Upper lobe of left lung (tissue), 6 donors: ENCODE results near the gene INPPL1. TPM values are rescaled to one million over a fixed set of nuclear protein-coding genes. Genes with fewer than 3 reads are reported as not detected.
"Not testable (repeated sequence)": the region's sequence is repeated elsewhere in the genome, so short reads cannot be mapped to it uniquely, and the experiment has no call there.

ENCODE experiments used
- ATAC-seq, 2 donors: fragments of 200-7000 bp; cut with Tn5 transposase; one replicate each; pipeline ENCODE4 v1.9.1; 2022; ENCODE audit warnings: mild to moderate bottlenecking in 2 of 2, moderate library complexity in 2 of 2; ENCODE audit not compliant: low FRiP score in 2 of 2
- DNase-seq, 2 donors: peaks; one replicate each; pipeline ENCODE4 v3.0.0-alpha.2; 2019 to 2020
- H3K27ac ChIP-seq, 4 donors: fragments of 200-600 bp; sonication (generic); one replicate each; pipeline ENCODE4 v1.5.1; 2016 to 2019
- H3K27me3 ChIP-seq, 4 donors: fragments of 200-600 bp; sonication (generic); one replicate each; pipeline ENCODE4 v1.5.1; 2017 to 2019
- H3K36me3 ChIP-seq, 4 donors: fragments of 200-600 bp; sonication (generic); one replicate each; pipeline ENCODE4 v1.5.1; 2016 to 2019
- H3K4me1 ChIP-seq, 4 donors: fragments of 200-600 bp; sonication (generic); one replicate each; pipeline ENCODE4 v1.5.1; 2018 to 2019
- H3K4me3 ChIP-seq, 4 donors: fragments of 200-600 bp; sonication (generic); one replicate each; pipeline ENCODE4 v1.5.1; 2017 to 2019; ENCODE audit warnings: mild to moderate bottlenecking in 2 of 4, moderate library complexity in 1 of 4
- H3K9me3 ChIP-seq, 4 donors: fragments of 200-600 bp; sonication (generic); one replicate each; pipeline ENCODE4 v1.5.1; 2018 to 2019
- EP300 ChIP-seq, 4 donors: sonication (generic); formaldehyde crosslinking; IDR thresholded peaks; one replicate each; pipeline ENCODE4 v1.5.1; 2017; ENCODE audit warnings: antibody characterized with exemption in 4 of 4, control low read depth in 2 of 4
- POLR2A ChIP-seq, 4 donors: fragments of 450-650 bp; IDR thresholded peaks; one replicate each; pipeline ENCODE4 v1.5.1; 2016 to 2017; ENCODE audit warnings: antibody characterized with exemption in 4 of 4, mild to moderate bottlenecking in 2 of 4
- POLR2AphosphoS5 ChIP-seq, 2 donors: sonication (generic); formaldehyde crosslinking; IDR thresholded peaks; one replicate each; pipeline ENCODE4 v1.5.1; 2017; ENCODE audit warnings: antibody characterized with exemption in 2 of 2
- WGBS, 2 donors: methylation state at CpG; one replicate each; pipeline ENCODE4 v1.1.5; 2017 to 2018; 5-methylcytosine and 5-hydroxymethylcytosine counted together
- total RNA-seq, 6 donors: library from RNA; depleted of rRNA in 4 of 6; stranded (reverse); fragments of >200 nt in 4 of 6; gene quantifications; one replicate each; pipeline versions ENCODE4 v1.1.0 to v1.2.1, GENCODE V29; 2016 to 2021
- TF ChIP-seq, protein P1 (sequence below), 6 experiments: fragments of 450-650 bp in 4 of 6; fragments of 200-600 bp in 2 of 6; sonication (generic) in 2 of 6; IDR thresholded peaks; one replicate each; pipeline ENCODE4 v1.5.1; 2016 to 2019; ENCODE audit warnings: antibody characterized with exemption in 6 of 6
- donor health status: DM: no; HTN: no; CAD: no; lungs with moderate emphysema.
- donor health status: DM: no; HTN: yes; CAD: no; lungs with severe emphysema.

The INPPL1 gene, protein sequence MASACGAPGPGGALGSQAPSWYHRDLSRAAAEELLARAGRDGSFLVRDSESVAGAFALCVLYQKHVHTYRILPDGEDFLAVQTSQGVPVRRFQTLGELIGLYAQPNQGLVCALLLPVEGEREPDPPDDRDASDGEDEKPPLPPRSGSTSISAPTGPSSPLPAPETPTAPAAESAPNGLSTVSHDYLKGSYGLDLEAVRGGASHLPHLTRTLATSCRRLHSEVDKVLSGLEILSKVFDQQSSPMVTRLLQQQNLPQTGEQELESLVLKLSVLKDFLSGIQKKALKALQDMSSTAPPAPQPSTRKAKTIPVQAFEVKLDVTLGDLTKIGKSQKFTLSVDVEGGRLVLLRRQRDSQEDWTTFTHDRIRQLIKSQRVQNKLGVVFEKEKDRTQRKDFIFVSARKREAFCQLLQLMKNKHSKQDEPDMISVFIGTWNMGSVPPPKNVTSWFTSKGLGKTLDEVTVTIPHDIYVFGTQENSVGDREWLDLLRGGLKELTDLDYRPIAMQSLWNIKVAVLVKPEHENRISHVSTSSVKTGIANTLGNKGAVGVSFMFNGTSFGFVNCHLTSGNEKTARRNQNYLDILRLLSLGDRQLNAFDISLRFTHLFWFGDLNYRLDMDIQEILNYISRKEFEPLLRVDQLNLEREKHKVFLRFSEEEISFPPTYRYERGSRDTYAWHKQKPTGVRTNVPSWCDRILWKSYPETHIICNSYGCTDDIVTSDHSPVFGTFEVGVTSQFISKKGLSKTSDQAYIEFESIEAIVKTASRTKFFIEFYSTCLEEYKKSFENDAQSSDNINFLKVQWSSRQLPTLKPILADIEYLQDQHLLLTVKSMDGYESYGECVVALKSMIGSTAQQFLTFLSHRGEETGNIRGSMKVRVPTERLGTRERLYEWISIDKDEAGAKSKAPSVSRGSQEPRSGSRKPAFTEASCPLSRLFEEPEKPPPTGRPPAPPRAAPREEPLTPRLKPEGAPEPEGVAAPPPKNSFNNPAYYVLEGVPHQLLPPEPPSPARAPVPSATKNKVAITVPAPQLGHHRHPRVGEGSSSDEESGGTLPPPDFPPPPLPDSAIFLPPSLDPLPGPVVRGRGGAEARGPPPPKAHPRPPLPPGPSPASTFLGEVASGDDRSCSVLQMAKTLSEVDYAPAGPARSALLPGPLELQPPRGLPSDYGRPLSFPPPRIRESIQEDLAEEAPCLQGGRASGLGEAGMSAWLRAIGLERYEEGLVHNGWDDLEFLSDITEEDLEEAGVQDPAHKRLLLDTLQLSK
- total RNA-seq, result 100 to 1,000 TPM in 4 of 6 donors, 10 to 100 TPM in 2; 84.0 to 383 (median 180) TPM

DNA sequence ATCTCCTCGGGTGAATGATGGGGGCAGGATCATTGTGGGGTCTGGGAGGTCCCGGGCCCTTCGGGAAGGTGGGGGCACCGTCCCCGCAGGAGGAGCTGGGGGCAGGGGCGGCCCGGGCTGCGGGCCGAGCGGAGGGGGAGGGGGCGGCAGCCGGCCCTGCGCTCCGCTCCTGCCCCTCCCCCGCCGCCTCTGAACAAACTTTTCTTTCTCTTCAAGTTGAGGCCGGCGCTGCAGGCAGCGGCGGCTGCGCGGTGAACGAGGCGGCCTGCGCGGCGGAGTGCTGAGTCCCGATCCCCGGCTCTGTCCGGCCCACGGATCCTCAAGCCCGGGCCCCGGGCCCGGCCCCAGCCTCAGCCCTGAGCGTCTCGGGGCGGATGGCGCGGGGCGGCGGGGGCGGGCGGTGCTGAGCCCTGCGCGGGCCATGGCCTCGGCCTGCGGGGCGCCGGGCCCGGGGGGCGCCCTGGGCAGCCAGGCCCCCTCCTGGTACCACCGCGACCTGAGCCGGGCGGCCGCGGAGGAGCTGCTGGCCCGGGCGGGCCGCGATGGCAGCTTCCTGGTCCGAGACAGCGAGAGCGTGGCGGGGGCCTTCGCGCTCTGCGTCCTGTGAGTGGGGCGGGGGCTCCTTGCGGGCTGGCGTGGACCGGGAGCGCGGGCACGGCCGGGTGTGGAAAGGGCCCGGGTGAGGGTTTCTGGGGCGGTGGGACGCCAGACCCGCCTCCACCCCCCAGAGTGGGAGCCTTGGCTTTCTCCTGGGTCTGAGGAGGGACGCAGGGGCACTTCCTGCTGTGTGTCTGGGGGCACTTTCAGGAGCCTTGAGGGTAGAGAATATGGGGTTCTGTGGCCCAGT, at the start of gene INPPL1:
TSS of gene INPPL1 (plus strand) at position 204 of the 847 bp plus-strand sequence. CDS start at position 422, 218 bp downstream.
- H3K4me3 ChIP-seq, result peak within 1 kb of the TSS; percentile 83 to 90 (median 86)
- H3K27ac ChIP-seq, result peak within 1 kb of the TSS; percentile 96 to 98 (median 98)
- 0 to 1% methylated on average over 15 to 28 of the region's 81 CpGs for WGBS, 2 donors
- H3K36me3 ChIP-seq, result peaks cover 11 to 29% (median 21%) of the 10 kb centered on the region in 4 donors
- no peaks in the 10 kb centered on the region for H3K9me3 ChIP-seq
- ATAC-seq, result peak in 1 of 2 donors; percentile 1
- peak; percentile 56 to 92 for DNase-seq
- H3K4me1 ChIP-seq, result peaks cover 23 to 40% (median 29%) of the 10 kb centered on the region in 4 donors
- TF ChIP-seq POLR2A (IDR thresholded peaks at IDR 0.05) (peak in 2 of 4 donors; percentile 9 to 34), EP300 (IDR thresholded peaks at IDR 0.05) (no peak), POLR2AphosphoS5 (IDR thresholded peaks at IDR 0.05) (no peak)
- TF ChIP-seq, protein P1, sequence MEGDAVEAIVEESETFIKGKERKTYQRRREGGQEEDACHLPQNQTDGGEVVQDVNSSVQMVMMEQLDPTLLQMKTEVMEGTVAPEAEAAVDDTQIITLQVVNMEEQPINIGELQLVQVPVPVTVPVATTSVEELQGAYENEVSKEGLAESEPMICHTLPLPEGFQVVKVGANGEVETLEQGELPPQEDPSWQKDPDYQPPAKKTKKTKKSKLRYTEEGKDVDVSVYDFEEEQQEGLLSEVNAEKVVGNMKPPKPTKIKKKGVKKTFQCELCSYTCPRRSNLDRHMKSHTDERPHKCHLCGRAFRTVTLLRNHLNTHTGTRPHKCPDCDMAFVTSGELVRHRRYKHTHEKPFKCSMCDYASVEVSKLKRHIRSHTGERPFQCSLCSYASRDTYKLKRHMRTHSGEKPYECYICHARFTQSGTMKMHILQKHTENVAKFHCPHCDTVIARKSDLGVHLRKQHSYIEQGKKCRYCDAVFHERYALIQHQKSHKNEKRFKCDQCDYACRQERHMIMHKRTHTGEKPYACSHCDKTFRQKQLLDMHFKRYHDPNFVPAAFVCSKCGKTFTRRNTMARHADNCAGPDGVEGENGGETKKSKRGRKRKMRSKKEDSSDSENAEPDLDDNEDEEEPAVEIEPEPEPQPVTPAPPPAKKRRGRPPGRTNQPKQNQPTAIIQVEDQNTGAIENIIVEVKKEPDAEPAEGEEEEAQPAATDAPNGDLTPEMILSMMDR (IDR thresholded peaks at IDR 0.05), result no peak
- no peaks in the 10 kb centered on the region for H3K27me3 ChIP-seq

DNA sequence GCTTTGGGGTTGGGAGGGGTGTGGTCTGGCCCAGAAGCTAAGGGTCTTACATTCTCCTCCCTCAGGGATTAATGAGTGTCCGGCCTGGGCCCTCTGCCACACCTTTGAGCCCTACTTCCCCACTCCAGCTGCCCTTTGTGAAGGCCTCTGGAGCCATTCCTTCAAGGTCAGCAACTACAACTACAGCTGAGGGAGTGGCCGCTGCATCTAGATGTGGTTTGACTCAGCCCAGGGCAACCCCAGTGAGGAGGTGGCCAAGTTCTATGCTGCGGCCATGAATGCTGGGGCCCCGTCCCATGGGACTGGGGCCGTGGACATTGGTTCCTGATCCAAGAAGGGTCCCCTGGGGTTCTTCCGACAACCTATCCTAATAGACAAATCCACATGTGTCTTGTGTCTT, 46.9 kb upstream of the INPPL1 start:
- no peak overlapping the region for H3K27ac ChIP-seq
- H3K4me3 ChIP-seq, result no peak overlapping the region
- H3K4me1 ChIP-seq, result no peaks in the 10 kb centered on the region
- TF ChIP-seq POLR2AphosphoS5 (IDR thresholded peaks at IDR 0.05) (no peak), EP300 (IDR thresholded peaks at IDR 0.05) (no peak), POLR2A (IDR thresholded peaks at IDR 0.05) (no peak)
- TF ChIP-seq, protein P1 (IDR thresholded peaks at IDR 0.05), result no peak
- no peaks in the 10 kb centered on the region for H3K27me3 ChIP-seq
- ATAC-seq (no peak), DNase-seq (no peak)
- WGBS, 2 donors, result 96 to 100% methylated on average over 6 of the region's 6 CpGs
- no peaks in the 10 kb centered on the region for H3K9me3 ChIP-seq
- no peaks in the 10 kb centered on the region for H3K36me3 ChIP-seq

DNA sequence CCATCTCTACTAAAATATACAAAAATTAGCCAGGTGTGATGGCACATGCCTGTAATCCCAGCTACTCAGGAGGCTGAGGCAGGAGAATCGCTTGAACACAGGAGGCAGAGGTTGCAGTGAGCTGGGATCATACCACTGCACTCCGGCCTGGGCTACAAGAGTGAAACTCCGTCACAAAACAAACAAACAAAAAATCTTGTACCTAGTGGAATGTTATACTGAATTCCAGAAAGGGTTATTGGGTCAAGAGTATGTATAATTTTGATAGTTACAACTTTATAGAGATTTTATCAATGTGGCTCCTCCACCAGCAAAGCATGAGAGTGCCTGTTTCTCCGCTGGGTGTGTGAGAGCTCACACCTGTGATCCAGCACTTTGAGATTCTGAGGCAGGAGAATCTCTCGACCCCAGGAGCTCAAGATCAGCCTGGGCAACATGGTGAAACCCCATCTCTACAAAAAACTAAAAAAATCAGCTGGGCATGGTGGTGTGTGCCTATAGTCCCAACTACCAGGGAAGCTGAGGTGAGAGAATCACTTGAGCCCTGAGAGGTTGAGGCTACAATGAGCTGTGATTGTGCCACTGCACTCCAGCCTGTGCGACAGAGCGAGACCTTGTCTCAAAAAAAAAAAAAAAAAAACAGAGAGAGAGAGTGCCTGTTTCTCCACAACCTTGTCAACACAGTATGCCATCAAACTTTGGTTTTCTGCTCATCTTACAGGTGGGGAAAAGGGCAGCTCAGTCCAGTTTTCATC, 45.3 kb upstream of the INPPL1 start:
- no peaks in the 10 kb centered on the region for H3K36me3 ChIP-seq
- no peak overlapping the region for H3K27ac ChIP-seq
- no peaks in the 10 kb centered on the region for H3K27me3 ChIP-seq
- DNase-seq, result no peak
- no peak for ATAC-seq
- H3K4me1 ChIP-seq, result peaks cover 0 to 6% (median 0%) of the 10 kb centered on the region in 4 donors
- H3K9me3 ChIP-seq, result no peaks in the 10 kb centered on the region
- 63 to 66% methylated on average over 7 of the region's 7 CpGs for WGBS, 2 donors
- no peak for TF ChIP-seq POLR2A (IDR thresholded peaks at IDR 0.05)
- no peak overlapping the region for H3K4me3 ChIP-seq

DNA sequence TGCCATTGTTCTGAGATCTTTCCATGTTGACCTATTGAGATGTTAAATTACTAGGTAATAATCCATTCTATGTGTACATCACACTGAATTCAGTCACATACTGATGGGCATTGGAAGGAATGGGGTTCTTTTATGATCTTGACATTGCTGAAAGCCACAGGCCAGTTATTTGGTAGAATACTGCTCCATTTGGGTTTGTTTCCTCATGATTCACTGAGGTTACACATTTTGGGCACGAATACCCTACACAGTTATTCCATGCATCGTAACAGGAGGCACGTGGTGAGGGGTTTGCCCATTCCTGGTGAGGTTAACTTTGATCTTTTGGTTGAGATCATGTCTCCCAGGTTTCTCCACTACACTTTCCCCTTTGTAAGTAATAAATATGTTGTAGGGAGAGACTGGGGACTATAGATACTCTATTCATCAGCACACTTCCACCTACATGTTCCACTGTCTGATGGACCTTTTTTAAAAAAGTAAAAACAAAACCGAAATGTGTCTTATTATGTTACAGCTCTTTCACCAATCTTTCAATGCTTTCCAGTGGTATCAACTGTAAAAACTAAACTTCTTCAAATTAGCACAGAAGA, 44.7 kb upstream of the INPPL1 start:
- H3K27me3 ChIP-seq, result no peaks in the 10 kb centered on the region
- H3K4me1 ChIP-seq, result peaks cover 0 to 6% (median 0%) of the 10 kb centered on the region in 4 donors
- ATAC-seq, result no peak
- no peak overlapping the region for H3K27ac ChIP-seq
- TF ChIP-seq POLR2AphosphoS5 (IDR thresholded peaks at IDR 0.05) (no peak), POLR2A (IDR thresholded peaks at IDR 0.05) (no peak), EP300 (IDR thresholded peaks at IDR 0.05) (no peak)
- TF ChIP-seq, protein P1 (IDR thresholded peaks at IDR 0.05), result no peak
- H3K36me3 ChIP-seq, result no peaks in the 10 kb centered on the region
- 83 to 84% methylated on average over 4 of the region's 4 CpGs for WGBS, 2 donors
- H3K9me3 ChIP-seq, result no peaks in the 10 kb centered on the region
- H3K4me3 ChIP-seq, result no peak overlapping the region
- no peak for DNase-seq

DNA sequence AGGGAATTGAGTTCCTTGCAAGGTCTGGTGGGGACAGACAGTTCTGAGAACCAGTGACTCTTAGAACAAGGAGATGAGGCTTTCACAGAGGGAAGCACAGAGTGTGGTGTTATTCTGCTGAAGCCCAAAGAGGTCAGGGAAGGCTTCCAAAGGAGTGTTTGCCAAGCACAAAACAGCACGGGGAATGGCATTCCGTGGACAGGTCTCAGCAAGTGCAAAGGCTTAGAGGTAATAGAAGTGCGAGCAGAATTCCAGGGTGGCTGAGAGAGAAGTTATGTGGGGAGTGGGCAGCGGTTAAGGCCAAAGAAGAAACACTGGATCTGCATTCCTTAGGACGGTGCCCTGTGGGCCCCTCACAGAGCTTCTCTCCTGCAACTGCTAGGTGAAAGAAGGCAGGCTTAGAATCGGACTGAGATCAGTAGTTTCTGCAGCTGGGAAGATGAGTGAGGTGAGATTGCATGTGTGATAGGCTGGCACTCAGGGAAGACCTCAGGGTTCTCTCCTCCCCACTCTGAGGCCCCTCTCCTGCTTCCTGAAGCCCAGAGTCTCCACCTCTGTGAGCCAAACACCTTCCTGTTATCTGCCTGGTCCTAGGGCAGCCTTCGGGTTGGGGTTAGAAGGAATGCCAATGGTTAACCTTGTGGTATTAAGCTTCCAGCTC, 43.5 kb upstream of the INPPL1 start:
- H3K27me3 ChIP-seq, H3K4me1 ChIP-seq, H3K27ac ChIP-seq, H3K9me3 ChIP-seq, DNase-seq, ATAC-seq, H3K4me3 ChIP-seq, H3K36me3 ChIP-seq: not testable (repeated sequence)
- 54 to 59% methylated on average over 6 to 7 of the region's 7 CpGs for WGBS, 2 donors

DNA sequence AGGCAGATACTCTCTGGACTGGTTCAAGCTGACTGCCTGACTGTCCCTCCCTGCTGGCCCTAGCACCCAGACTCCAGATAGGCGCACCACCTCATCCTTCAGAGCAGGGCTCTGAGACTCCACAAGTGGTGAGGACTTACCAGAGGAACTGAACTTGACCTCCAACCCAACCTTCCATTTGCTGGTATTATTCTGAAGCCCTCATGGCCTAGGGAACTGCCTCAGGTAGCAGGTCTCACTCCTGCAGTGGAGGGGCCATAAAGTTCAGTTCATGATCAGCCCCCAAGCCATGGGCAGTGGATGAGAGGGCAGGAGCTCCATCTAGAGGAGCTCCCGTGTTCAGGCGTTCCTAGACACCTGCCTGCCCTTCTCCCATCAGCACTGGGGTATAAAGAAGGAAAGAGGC, 43.0 kb upstream of the INPPL1 start:
- not testable (repeated sequence) for DNase-seq, H3K9me3 ChIP-seq, H3K36me3 ChIP-seq, H3K27me3 ChIP-seq, H3K27ac ChIP-seq, H3K4me1 ChIP-seq, H3K4me3 ChIP-seq
- ATAC-seq, result peak in 1 of 2 donors; percentile 39
- WGBS, 2 donors, result 59 to 71% methylated on average over 3 of the region's 3 CpGs
